ENCODE data around the gene EPS15.
"Not testable (repeated sequence)": the region's sequence is repeated elsewhere in the genome, so short reads cannot be mapped to it uniquely, and the experiment has no call there.

Gene EPS15

GRCh38 chr1:51336004-51336403 is 183.1 kb downstream of the EPS15 start:
- DNase-seq (ENCODE audit: low read depth in 2 of 2): no peak

- DNase-seq (ENCODE audit: low read depth in 2 of 2): no peak
These were observed 187.6 kb downstream of the EPS15 start for GRCh38 chr1:51331206-51332100.

GRCh38 chr1:51330331-51331201 is 188.5 kb downstream of the EPS15 start, which contains the start of gene TTC39A:
Gene TTC39A, minus strand, starts transcription at chr1:51330562. Its CDS starts 85 bp downstream, at chr1:51330477.
- DNase-seq (ENCODE audit: low read depth in 2 of 2): no peak

- DNase-seq (ENCODE audit: low read depth in 2 of 2): no peak
These were observed 189.4 kb downstream of the EPS15 start for GRCh38 chr1:51329443-51330325.

GRCh38 chr1:51328926-51329325 is 190.1 kb downstream of the EPS15 start:
- DNase-seq (ENCODE audit: low read depth in 2 of 2): no peak

- no peak for DNase-seq (ENCODE audit: low read depth in 2 of 2)
These were observed 190.8 kb downstream of the EPS15 start for GRCh38 chr1:51328279-51328678.

- no peak for DNase-seq (ENCODE audit: low read depth in 2 of 2)
These were observed 191.7 kb downstream of the EPS15 start for GRCh38 chr1:51327386-51327785.

GRCh38 chr1:51326839-51327238 is 192.2 kb downstream of the EPS15 start:
- DNase-seq (ENCODE audit: low read depth in 2 of 2): no peak

- no peak for DNase-seq (ENCODE audit: low read depth in 2 of 2)
These were observed 192.9 kb downstream of the EPS15 start for GRCh38 chr1:51325878-51326755.

- DNase-seq (ENCODE audit: low read depth in 2 of 2): no peak
These were observed 193.7 kb downstream of the EPS15 start for GRCh38 chr1:51325391-51325790.

- DNase-seq (ENCODE audit: low read depth in 2 of 2): not testable (repeated sequence)
These were observed 194.1 kb downstream of the EPS15 start for GRCh38 chr1:51325011-51325385.

- no peak for DNase-seq (ENCODE audit: low read depth in 2 of 2)
These were observed 194.6 kb downstream of the EPS15 start for GRCh38 chr1:51324251-51325010.

GRCh38 chr1:51323778-51324177 is 195.3 kb downstream of the EPS15 start:
- DNase-seq (ENCODE audit: low read depth in 2 of 2): no peak

GRCh38 chr1:51322417-51323101 is 196.5 kb downstream of the EPS15 start:
- DNase-seq (ENCODE audit: low read depth in 2 of 2): no peak

- no peak for DNase-seq (ENCODE audit: low read depth in 2 of 2)
These were observed 197.2 kb downstream of the EPS15 start for GRCh38 chr1:51321924-51322280.

GRCh38 chr1:51320967-51321923 is 197.8 kb downstream of the EPS15 start:
- no peak for DNase-seq (ENCODE audit: low read depth in 2 of 2)

- no peak for DNase-seq (ENCODE audit: low read depth in 2 of 2)
These were observed 201.3 kb downstream of the EPS15 start for GRCh38 chr1:51317798-51318197.

- no peak for DNase-seq (ENCODE audit: low read depth in 2 of 2)
These were observed 202.3 kb downstream of the EPS15 start for GRCh38 chr1:51316846-51317120.
